OCI-M1 (cell line): Measurements from ENCODE around the gene COL12A1.
A peak's percentile ranks its signal among the peaks of the same experiment; 100 is the strongest.

Experiments used
- DNase-seq: peaks from one replicate; lab custom pipeline; 2025; lab: John Stamatoyannopoulos, UW

COL12A1 gene

DNA sequence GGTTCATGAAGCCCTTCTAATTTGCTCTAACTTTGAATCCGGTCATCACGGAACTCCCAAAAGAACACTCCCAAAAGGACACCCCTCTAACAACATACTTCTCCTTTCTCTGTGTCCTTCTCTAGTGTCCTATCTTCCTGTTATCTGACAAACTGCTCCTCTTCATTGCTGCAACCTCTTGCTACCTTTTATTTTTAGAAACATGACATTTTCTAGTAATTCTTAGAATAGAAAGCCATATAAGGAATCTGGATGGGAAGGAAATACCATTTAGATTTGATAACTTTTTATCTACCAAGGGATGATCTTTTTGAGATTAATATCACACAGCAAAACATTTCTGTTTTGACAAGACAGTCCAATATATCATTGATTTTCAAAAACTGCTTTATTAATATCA lies 63.1 kb downstream of the COL12A1 start:
- DNase-seq: no peak

DNA sequence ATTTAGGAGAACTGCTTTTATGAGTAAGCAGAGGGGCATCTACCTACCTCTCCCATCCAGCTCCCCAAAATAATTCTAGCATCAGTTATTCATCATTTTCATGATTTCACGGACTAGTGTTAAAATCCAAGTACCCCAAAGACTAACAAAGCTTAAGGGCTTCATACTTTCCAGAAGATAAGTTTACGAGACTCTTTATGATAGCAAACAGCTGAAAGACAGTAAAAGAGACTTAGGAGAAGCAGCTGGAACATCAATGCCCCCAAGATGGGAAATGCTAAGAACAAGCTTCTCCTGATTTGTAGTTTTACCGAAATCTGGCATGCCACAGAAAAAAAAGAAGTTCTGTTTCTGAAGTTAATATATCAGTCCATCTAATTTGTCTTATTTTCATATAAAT lies 70.0 kb downstream of the COL12A1 start:
- DNase-seq: no peak

- DNase-seq: no peak
These were observed 70.4 kb downstream of the COL12A1 start for GRCh38 chr6:75135450-75135849.

- DNase-seq: no peak
These were observed 75.1 kb downstream of the COL12A1 start for GRCh38 chr6:75130784-75131183.

GRCh38 chr6:75128878-75129570 lies 76.8 kb downstream of the COL12A1 start:
- peak; percentile 15 for DNase-seq

GRCh38 chr6:75126518-75126917 lies 79.3 kb downstream of the COL12A1 start:
- DNase-seq: no peak

GRCh38 chr6:75124983-75125382 lies 80.9 kb downstream of the COL12A1 start:
- DNase-seq: no peak

DNA sequence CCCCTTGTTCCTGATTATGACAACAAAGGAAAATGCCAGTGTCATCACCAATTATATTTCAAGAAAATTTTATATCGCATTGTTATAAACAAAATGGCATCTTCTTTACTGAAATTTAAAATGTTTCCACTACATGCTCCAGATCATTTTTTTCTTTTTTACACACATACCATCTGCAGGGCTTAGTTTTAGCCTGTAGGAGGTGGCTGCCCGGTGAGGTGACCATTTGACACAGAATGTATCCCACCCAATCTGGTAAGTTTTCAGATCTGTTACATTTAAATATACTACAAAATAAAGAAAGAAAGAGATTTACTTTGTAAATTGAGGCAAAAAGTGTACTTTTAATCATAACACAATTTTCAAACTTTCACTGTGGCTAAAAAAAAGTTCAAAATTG lies 81.8 kb downstream of the COL12A1 start:
- no peak for DNase-seq

DNA sequence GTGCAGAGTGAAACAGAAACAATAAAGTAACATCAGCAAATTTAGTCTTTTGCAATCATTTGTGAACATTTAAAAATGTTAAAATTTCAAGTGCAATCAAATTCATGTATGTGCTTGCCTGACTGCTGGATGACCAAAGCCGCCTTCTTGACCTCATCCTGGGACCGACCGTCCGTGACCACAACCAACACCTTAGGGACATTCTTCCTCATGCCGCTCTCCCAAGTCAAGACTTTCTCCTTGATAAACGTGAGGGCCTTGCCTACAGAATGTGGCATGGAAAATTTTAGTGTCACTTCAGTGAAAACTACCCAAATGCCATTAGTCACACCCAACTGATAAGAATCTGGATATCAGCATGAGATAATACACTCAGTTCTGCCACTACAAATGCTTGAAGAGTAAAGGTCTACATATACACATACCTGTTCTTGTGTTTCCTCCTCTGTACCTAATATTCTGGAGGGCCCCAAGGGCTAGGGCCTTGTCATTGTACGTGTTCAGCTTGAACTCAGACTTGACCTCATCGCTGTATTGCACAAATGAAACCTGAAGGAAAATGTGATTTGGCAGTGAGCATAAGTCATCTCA lies 86.8 kb downstream of the COL12A1 start:
- DNase-seq: no peak

DNA sequence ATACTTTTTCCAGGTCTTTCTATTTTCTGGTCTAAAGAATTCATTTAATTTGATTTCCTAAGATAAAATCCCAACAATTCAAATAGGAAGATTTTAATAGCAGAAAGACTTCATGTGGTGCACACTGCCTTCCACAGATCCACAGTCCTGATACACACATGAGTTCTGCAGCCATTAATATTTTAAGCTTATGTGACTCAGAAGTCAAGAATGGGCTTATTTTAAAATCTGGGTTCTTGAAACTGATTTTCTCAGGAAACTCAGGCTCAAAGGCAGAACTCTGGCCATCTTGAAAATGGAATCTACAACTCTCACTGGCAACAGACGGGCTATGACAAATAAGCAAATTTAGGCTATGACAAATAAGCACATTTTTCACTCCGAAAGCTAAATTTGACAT lies 88.2 kb downstream of the COL12A1 start:
- no peak for DNase-seq

DNA sequence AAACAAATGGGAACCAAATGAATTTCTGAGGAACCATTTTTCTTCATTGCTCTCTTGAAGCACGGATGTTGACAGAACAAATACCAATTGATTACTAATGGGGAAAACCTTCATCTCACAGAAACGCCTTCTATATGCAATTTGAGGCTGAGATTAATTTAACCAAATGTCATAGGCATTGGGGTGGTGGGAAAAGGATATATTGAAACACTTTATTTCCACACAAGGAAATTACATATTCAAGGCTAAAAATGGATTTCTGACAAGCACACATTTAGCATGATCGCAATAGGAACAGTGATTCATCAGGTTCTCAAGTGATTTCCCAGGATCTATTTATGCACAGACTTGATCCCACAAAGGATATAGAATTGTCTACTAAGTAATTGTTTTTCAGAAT lies 88.9 kb downstream of the COL12A1 start:
- no peak for DNase-seq

DNA sequence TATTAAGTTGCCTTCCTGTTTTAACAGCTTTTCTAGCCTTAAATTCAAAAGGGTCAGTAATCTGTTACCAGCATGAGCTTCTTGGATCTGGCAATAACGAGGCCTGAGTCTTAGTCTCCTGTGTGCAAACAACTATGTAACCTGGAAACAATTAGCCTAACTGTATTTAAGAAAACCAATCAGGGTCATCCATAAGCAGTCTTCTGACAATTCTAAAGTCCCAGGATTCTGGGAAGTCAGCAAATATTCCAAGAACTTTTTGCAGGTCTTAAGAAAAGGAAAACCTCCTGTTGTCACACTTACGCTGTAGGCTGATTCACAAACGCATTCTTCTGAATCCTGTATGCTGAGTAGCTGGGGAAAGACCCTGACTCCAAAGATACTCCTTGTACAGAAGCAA lies 90.4 kb downstream of the COL12A1 start:
- no peak for DNase-seq

DNA sequence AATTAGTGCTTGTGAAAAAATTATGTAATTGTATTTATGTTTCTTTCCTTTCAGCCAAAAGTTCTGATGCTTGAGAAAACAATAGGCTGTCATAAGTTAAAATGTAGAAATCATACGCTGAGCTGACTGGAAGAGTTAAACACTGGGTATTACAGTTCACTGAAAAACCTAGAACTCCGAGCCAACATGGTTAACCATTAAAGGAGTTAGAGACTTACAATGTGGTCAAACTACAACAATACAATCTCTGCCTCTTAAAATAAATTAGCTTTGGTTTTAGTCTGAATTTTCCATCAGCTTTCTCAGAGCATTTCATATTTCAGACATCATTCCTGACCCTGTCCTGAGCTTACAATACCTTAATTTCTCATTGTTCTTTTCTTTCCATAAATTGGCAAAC lies 91.0 kb downstream of the COL12A1 start:
- no peak for DNase-seq

DNA sequence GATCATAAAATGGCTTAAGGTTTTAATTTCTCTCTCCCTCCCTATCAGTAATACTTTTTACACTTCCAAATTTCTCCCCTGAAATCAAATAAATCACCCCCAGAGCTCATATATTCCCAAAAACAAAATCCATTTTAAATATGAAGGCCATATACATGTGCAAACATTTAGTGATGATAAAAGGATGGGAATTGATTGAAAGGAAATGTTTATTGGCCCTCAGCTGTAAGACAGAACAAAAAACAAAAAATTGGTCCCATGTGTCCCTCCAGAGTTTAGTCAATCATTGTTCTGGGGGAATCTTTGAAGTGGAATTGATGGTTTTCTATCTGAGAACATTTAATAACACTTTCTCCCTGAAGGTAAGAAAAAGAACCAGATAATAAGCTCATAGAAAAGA lies 91.7 kb downstream of the COL12A1 start:
- no peak for DNase-seq

DNA sequence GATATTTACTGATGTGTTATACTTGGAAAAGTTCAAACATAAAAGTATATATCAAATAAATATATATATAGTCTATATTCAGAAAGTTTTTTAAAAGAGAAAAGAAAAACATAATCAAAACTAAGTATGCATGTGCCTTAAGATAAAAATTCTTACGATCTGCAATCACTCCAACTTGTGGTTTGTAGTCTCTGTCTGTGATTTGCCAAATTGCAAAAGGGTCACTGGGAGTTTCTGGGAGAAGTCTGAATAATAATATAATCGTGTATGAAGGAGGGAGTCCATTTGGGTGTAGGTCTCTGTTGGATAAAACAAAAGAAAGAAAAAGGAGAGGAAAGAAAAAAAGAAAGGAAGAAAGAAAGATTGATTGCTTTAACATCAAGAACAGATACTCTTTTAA lies 92.4 kb downstream of the COL12A1 start:
- DNase-seq: no peak

DNA sequence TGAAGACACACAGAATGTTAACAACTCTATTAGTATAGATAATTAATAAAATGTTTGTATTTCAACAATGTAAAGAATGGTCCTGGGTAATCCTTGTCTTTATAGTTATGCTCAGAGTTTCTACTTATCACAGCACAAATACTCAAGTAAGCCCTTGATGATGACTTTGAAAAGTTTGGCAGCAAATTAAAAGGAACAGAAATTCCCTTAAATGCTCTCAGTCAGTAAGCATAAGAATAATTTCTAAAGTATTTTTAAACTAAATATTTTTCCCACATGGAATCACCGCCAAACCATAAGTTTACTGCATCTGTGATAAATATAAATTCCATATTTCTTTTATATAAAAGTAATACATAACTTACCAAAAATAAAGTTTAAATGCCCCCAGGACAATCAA lies 96.1 kb downstream of the COL12A1 start:
- DNase-seq: no peak

GRCh38 chr6:75109022-75109421 lies 96.8 kb downstream of the COL12A1 start:
- DNase-seq: no peak

DNA sequence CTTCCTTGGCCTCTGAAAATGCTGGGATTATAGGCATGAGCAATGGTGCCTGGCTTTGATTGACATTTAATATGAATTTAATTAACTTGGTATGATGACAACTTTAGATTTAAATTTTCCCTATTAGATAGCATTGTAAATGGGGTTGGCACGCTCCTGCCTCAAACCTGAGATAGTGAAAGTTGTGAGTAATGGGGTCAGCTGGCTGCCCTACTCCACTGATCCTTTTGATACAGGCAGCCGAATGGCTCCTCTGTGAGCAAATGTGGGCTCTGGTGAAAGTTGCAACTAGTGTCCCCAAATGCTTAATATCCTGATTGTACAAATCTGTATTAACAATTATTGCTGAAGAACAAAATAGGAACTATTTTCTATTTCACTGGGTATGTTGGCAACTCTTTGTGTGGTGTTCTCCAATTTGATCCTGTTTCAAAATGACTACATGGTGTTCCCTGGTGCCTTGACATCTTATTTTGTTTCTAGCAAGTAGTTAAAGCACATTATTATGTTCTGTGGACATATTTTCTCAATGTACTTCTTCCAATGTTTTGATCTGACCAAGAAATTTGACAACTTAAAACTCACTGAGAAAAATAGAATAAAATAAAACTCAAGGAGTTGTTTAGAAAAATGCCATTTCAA lies 97.4 kb downstream of the COL12A1 start:
- no peak for DNase-seq

GRCh38 chr6:75107913-75108312 lies 97.9 kb downstream of the COL12A1 start:
- DNase-seq: no peak

DNA sequence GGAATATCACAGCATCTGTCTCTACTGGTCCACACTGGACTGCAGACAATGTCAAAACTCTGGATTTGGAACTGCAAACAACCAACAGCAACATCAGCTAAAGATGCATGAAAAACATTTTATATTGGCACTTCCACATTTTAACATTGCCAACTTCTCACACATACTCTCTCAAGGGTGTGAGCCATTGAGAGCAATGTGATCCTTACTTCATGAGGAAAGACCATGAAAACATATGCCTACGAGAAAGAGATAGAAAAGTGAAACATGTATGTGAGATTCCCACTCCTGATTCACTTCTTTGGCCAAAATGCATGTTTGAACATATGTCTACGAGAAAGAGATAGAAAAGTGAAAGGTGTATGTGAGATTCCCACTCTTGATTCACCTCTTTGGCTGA lies 99.4 kb downstream of the COL12A1 start:
- no peak for DNase-seq

DNA sequence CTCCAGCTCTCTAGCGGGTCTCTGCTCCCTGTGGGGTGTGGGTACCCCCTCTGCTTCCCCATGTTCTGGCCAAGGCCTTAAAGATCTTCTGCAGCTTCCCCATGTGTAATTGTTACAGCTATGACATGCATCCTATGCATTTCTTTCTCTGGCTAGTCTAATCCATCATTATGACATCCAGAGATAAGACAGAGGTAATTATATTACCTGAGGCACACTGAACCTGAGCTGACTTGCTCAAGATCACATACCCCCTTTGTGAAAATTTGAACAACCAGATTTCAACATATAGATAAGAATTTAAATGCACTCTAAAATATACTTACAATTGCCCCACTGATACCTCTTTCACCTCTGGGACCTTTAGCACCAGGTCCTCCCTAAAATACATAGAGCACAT lies 102.4 kb downstream of the COL12A1 start:
- DNase-seq: no peak

- no peak for DNase-seq
These were observed 103.6 kb downstream of the COL12A1 start for GRCh38 chr6:75102301-75102700.

DNA sequence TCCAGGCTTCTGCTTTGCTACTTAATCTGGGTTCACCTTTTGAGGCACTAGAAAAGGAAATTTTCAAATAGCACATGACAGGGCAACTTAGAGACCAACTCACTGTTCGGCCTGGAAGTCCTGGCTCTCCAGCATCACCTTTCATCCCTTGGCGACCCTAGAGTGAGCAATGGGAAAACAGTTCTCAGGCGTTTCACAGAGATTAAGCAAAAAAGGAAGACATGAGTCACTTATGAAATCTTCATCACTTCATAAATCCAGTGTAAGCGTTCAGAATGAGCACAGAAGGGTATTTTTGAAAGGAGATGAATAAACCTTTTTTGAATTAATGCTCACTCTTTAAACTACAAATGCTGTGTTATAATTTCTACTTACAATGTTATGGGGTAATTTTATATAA lies 104.0 kb downstream of the COL12A1 start:
- DNase-seq: no peak

DNA sequence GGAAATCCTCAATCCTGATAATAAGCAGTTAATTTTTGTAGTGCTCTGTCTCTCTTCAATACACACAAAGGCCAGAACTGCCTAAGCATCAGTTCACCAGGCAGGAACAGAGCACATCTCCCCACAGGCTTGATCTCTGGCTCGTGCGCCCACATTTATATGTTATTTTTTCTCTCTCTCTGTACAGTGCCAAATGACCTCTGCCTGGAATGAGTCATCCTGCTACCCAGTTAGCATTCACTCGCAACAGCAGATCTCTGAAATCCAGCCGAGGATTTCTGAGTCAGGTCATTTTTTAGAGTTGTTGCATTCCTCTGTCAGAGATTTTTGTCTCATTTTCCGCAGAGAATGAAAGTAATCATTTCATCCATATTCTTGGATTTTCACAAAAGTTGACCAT lies 107.1 kb downstream of the COL12A1 start:
- DNase-seq: no peak
